Right forelimb (tissue), 1 donor: ENCODE results near the gene ALG3.
"Not testable (repeated sequence)": the region's sequence is repeated elsewhere in the genome, so short reads cannot be mapped to it uniquely, and the experiment has no call there.

ENCODE experiments used
- DNase-seq: peaks from one replicate; pipeline ENCODE4 v3.0.0-alpha.2; 2018

The ALG3 gene

DNA sequence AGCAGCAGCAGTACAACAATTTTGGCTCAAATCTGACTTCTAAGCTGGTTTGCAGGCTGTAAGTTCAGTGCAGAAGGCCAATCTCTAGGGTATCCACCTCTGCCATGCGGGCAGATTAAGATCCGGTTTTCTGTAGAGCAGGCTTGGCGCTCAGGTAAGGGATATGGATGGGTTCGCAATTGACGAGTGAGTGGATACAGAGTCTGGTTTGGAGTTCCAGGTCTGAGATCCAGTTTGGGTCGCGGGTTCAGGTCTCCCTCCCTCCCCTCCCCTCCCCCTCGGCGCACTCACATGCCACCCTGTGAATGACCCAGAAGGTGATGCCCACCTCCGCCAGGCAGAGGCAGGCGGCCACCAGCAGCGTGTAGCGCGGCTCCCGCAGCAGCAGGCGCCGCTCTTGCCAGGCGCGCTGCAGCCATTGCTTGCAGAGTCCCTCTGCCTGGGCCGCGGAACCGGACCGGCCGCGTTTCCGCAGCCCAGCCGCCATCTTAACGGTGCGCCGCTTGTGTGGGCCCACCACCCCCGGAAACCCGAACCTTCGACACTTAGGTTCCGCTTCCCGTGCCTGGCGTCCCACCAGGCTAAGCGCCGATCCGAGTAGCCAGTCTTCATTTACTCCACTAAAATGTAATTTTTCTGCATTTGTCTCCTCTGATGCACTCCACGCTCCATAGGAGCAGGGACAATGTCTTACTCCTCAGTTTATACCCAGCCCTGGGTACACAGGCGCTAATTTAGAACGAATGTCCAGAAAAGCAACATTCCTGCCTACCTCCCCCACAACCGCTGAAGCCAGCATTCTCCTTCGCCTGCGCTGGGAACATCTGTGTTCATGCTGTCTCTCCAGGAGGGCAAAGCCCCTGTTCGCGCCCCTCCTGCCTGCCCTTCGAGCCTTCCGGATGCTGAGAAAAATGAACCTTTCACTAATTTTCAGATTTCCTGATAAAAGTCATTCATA lies at the start of gene ALG3:
TSS of gene ALG3 (minus strand) at position 509 of the 958 bp plus-strand sequence. CDS start at position 487, 22 bp downstream.
- peak; percentile 94 for DNase-seq

DNA sequence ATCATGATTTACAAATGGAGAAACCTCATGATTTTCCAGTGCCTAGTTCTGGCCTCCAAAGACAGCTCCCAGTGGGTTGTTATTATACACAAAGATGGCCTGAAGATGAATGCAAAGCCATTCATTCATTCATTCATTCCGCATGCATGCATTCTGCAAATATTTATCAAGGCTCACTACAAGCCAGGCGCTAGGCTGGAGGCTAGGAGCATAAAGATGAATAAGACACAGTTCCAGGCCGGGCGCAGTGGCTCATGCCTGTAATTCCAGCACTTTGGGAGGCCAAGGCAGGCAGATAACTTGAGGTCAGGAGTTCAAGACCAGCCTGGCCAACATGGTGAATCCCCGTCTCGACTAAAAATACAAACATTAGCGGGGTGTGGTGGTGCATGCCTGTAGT lies 47.9 kb upstream of the ALG3 start:
- DNase-seq = no peak

DNA sequence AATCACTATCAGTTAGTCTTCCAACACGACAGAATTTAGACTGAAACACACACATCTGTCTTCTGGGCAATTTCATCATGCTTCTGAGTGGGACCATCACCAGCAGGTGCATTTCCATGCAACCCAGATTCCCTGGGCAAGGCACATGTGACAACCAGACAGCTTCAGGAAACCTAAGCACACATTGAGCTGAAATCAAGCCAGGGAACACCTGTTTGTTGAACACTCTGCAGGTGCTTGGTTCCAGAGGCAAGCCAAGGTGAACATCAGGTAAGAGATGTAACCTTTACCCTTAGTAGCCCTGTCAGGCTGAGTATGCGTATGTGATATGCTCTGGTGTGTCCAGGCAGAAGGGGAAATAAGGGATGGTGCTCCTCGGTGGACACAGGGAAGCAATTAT lies 47.0 kb upstream of the ALG3 start:
- no peak for DNase-seq

DNA sequence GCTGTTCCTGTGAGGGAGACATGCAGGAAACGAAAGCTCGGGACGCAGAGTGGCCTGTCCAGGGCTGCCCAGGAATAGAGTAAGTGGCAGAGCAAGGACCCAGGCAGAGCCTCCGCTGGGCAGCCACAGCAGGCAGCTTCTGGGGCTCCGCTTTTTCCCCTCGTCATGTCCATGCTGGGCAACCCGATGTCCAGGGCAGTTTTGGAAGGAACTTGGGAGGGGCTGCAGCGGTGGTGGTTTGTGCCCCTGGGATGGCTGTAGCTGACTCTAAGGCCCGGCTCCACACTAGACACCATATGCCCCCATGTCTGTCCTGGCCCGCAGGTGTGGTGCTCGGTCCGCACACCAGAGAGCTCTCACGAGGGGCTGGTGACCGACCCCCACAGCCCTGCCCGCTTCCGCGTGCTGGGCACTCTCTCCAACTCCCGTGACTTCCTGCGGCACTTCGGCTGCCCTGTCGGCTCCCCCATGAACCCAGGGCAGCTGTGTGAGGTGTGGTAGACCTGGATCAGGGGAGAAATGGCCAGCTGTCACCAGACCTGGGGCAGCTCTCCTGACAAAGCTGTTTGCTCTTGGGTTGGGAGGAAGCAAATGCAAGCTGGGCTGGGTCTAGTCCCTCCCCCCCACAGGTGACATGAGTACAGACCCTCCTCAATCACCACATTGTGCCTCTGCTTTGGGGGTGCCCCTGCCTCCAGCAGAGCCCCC lies 43.1 kb upstream of the ALG3 start:
- no peak for DNase-seq

DNA sequence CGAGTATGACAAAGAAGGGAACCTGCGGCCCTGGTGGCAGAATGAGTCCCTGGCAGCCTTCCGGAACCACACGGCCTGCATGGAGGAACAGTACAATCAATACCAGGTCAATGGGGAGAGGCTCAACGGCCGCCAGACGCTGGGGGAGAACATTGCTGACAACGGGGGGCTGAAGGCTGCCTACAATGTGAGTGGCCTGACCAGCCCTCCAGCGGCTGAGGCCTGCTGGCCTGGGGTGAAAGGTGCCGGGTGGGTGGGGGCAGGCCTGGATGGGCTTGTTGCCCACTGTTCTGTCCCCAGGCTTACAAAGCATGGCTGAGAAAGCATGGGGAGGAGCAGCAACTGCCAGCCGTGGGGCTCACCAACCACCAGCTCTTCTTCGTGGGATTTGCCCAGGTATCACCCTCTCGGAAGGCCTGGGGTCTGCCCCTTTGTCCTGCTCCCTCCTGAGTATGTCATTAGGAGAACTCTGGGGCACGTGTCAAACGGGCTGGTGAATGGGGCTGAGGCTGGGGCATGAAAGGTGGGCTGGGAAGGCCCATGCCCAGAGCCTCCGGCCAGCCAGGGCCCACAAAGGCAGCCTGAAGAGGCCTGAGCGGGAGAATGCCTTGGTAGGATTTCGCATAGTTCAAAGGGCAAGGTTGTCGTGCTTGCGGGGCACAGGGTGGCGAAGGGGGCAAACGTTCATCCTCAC lies 42.4 kb upstream of the ALG3 start:
- DNase-seq = no peak

DNA sequence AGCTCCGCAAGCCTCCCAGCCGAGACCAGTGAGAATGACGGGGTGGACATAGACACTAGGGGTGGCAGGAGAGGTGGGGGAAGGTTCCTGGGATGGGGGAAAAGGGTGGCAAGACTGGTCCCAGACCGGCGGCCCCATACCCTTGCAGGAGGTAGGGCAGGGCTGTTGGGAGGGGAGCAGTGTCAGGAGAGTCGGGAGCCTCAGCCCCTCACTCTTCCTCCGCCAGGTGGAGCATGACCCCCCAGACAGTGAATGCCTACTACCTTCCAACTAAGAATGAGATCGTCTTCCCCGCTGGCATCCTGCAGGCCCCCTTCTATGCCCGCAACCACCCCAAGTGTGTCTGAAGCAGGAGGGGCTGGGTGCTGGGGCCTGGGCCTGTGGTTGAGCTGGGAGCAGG lies 41.6 kb upstream of the ALG3 start:
- no peak for DNase-seq

DNA sequence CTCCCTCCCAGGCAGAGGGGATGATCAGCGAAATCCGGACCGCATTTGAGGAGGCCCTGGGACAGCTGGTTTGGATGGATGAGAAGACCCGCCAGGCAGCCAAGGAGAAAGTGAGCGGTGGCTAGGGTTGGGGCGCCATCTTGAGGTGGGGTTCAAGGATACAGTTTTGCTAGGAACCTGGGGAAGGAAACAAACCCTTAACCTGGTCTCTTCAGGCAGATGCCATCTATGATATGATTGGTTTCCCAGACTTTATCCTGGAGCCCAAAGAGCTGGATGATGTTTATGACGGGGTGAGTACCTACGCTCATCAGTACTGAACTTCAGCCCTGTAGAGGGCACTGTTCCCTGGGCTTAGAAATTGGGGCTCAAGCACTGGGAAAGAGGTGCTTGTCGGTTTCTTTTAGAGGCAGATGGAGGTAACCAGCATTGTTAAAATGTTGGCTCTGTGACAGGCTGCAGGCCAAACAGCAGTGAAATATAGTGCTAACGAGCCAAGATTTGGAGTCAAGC lies 40.7 kb upstream of the ALG3 start:
- peak; percentile 56 for DNase-seq

DNA sequence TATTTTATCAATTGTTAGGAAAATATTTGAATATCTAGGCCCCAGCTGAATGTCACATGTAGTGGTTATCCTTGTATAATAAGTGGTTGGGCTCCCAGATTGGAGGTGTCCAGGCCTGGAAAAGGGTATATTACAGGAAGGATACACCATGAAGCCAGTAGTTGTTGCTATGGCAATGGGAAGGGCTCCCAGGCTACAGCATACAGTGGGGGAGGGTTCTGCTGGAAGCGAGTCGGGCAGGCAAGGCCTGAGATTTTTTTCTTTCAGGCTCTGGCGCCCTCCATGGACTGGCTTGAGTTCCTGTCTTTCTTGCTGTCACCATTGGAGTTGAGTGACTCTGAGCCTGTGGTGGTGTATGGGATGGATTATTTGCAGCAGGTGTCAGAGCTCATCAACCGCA lies 35.9 kb upstream of the ALG3 start:
- peak; percentile 74 for DNase-seq

DNA sequence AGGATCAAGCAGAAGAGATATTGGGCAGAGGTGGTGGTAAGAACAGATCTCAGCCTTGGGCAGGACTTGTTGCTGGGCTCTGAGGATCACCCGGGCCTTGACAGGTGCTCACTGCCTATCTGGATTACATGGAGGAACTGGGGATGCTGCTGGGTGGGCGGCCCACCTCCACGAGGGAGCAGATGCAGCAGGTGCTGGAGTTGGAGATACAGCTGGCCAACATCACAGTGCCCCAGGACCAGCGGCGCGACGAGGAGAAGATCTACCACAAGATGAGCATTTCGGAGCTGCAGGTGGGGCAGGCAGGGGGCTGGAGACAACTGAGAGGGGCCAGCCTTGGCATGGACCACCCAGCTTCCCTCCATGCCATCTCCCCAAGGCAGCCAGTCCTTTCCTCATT lies 34.9 kb upstream of the ALG3 start:
- DNase-seq = no peak

DNA sequence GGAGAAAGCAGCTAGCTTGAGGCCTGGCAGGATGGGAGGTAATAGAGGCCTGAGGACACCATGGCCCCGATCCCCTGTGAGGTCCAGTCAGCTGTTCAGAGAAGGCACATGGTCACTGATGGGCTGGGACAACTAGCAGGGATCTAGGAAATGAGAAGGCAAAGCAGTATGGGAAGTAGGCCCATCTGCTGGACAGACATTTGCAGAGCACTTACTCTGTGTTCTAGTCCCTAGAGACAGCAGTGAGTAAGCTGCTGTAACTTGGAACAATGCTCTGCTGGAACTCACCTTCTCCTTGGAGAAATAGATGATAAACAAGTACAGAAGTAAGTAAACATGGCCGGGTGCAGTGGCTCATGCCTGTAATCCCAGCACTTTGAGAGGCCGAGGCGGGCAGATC lies 34.2 kb upstream of the ALG3 start:
- no peak for DNase-seq

DNA sequence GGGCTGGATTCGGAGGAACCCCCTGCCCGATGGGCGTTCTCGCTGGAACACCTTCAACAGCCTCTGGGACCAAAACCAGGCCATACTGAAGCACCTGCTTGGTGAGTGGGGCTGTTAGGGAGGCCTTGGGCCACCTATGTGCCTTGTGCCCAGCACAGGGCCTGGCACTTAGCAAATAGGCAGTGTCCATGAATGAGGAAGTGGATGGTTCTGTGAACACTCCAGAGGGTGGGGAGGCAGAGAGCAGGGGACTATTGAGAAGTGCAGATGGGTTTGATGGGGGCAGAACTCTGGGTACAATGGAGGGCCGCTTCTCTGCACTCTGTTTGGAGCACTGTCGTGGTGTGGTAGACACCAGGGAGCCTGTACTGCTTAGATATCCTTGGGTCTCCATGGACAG lies 28.6 kb upstream of the ALG3 start:
- DNase-seq = peak; percentile 17

DNA sequence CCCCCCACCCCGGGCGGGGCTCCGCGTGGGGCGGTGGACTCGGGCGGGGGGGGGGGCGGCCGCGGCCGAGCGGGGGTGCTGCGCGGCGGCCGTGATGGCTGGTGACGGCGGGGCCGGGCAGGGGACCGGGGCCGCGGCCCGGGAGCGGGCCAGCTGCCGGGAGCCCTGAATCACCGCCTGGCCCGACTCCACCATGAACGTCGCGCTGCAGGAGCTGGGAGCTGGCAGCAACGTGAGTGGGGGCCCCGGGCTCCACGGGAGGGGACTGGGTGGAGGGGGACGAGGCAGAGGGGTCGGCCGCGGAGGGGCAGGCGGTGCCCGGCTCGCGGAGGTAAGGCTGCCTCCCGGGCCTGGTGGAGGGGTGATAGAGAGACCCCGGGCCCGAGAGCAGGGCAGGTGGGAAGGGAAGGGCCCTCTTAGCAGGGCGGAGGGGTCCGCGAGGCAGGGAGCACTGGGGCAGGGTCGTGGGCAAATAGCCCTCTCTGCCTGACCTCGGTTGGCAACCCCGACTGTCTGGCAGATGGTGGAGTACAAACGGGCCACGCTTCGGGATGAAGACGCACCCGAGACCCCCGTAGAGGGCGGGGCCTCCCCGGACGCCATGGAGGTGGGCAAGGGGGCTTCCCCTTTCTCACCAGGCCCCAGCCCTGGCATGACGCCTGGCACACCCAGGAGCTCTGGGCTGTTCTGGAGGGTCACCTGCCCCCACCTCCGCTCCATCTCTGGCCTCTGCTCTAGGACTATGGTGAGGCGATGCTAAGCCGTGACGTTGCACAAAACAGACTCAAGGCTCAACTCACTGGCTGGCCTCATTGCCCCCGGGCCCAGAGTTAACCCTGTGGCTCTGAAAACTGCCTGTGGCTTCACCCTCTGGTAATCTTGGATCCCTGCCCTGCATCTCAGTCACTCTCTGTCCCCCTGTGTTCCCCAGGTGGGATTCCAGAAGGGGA lies 27.5 kb upstream of the ALG3 start, which contains the start of gene ECE2:
TSS of gene ECE2 (plus strand) at position 62 of the 950 bp plus-strand sequence. CDS start at position 194, 132 bp downstream.
- peak; percentile 36 for DNase-seq

DNA sequence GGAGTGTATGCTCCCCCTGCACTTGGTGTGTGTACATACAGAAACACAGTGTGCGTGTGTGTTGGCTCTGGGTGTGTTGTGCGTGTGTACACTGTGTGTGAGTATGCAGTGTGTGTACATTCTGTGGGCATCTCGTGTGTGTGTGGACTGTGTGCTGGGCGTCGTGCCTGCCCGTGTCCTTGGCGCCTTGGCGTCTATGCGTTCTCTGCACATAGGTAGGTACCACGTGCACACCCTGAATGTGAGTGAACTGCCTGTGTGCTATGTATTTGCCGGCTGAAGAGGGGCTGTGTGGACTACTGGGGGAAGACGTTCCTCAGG lies 26.6 kb upstream of the ALG3 start:
- DNase-seq = no peak

DNA sequence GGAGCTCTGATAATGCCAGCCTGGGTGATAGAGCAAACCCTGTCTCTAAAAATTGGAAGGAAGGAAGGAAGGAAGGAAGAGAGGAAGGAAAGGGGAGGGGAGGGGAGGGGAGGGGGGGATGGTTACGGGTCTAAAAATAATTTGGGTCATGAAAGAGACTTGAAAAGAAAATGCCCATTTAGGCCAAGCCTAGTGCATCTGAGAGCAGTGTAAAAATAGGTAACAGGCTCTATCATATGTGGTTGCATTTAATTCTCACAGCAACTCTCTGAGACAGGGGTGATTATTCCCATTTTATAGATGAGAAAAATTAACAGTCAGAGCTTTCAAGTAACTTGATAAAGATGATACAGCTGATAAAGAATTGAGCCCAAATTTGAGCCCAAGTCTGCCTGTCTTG lies 23.5 kb upstream of the ALG3 start:
- no peak for DNase-seq

DNA sequence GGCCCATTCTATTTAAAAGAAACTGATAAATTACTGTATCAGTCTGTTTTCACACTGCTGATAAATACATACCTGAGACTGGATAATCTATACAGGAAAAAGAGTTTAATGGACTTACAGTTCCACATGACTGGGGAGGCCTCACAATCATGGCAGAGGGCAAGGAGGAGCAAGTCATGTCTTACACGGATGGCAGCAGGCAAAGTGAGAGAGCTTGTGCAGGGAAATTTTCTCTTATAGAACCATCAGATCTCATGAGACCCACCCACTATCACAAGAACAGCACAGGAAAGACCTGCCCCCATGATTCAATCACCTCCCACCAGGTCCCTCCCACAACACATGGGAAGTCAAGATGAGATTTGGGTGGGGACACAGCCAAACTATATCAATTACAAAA lies 18.5 kb upstream of the ALG3 start:
- DNase-seq = not testable (repeated sequence)

DNA sequence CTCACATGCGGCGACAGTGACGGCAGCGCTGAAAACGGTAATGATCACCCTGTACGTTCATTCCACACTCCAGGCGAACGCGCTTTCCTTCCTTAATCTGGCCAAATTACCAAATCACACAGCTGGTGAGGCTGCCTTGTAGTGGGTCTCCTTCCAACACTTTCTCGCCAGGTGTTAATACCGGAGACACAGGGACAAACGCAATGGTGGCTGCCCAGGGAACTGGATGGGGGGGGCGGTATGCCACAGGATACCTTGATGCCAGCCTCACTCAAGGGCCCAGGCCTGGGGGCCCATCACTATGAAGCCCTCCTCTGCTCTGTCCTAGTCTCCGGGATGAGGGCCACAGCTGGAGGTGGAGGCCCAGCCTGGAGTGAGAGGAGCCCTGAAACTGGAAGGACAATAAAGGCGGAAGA lies 14.0 kb upstream of the ALG3 start:
- peak; percentile 37 for DNase-seq

DNA sequence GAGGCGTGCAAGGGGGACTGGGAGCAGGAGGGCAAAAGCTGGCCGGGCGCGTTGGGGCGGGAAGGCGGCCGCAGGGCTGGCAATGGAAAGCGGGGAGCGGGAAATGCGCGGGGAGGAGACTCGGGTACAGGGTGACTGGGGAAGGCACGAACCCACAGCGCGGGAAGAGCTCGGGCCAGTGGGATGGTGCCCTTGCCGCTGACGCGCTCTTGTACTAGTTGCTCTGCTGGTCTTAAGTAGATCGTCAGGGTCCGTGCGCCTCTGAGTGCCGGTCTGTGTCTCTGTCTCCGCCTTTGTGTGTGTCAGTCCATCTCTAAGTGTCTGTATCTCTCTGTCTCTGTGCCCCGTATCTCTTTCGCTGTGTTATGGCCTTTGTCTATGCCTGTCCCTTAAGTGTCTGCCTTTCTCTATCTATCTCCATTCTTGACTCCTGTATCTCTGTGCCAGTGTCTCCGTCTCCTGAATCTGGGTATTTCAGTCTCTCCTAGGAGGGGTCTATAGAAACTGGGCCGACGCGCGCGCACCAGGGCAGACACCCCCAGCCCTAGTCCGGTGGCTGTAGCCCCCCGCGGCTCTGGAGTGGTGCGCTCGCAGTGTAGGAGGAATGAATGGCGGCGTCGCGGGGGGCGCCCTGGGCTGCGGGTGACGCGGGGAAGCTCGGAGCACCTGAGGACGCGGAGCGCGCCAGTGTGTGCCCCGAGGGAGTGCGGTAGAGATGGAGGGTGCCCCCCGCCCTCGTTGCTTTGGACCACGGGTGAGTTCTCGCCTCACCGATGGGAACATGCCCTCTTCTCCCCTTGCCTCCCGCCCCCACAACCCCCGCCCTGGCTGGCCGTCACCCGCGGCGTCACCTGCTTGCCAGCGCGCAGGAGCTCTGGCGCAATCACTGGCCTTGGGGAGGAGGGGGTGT lies 13.3 kb upstream of the ALG3 start:
- peak; percentile 9 for DNase-seq

DNA sequence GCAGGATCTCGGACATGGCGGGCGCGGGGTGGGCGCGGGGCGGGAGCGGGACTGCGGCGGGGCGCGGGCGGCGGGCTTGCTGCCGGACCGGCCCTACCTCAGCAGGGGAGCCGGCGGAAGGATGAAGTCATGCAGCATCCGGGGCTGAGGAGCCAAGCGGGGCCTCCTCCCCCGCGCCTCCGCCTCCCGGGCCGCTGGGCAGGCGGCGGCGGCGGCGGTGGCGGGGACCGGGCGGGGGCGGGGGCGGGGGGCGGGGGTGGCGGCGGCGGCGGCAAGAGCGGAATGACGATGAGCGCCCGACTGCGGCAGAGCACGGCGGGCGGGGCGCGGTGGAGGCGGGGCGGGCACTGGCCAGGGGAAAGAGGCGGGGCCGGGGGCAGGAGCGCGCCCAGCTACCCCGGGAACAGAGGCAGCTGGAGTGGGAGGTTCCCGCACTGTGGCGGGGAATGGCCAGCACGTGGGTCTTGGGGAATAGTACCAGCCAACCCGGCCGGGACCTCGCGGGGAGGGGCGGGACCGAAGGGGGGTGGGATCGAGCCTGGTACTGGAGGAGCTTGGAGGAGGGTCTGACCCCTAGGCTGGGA lies 12.6 kb upstream of the ALG3 start, which contains the start of gene CAMK2N2:
TSS of gene CAMK2N2 (minus strand) at position 284 of the 584 bp plus-strand sequence. CDS start at position 16, 268 bp downstream.
- peak; percentile 52 for DNase-seq

DNA sequence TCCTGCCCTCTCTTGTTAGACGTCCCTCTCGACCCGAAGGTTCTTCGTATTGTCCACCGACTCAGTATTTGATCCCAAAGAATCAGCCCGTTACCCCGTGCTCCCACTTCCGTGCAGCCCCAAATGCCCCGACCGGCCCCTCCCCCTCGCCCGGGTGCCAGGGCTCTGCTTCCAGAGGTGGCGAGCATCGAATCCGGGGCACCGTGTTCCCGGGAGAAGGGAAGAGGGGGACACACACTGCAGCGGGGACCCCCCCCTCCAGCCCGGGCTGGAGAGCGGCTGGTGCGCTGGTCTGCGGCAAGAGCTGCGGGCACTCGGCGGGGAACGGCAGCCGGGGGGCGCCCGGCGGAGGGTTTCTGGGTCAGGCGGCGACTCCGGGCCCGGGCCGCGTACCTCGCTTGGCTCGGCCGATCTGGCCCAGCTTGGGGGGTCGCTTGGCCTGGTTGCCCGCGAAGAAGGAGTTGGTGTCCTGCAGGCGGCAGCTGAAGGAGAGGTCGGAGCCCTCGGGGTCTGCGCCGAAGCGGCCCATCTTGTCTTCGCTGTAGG lies 12.0 kb upstream of the ALG3 start:
- no peak for DNase-seq
